CD14-positive monocyte (primary cell): ENCODE results near the gene ITGA11. TPM values are rescaled to one million over a fixed set of nuclear protein-coding genes. Genes with fewer than 3 reads are reported as not detected.

ENCODE experiments used
- DNase-seq, 3 donors: peaks; one replicate each; pipeline ENCODE4 v3.0.0-alpha.2; 2011 to 2022
- H2AFZ ChIP-seq: 2 replicates; pipeline ENCODE4 v1.6.0; 2012; ENCODE audit warnings: mild to moderate bottlenecking, low read depth, low read length, inconsistent platforms; ENCODE audit not compliant: insufficient read depth, poor library complexity, severe bottlenecking
- H3K27ac ChIP-seq, 2 donors: 1 replicate in 1 of 2; 2 replicates in 1 of 2; pipeline ENCODE4 v1.5.1; 2012 to 2013; ENCODE audit warnings: low read length in 2 of 2, control low read depth in 1 of 2, inconsistent platforms in 1 of 2, low read depth in 1 of 2, mild to moderate bottlenecking in 1 of 2
- H3K27me3 ChIP-seq, 2 donors: one replicate each; pipeline versions ENCODE4 v1.6.0 to v1.6.1; 2011 to 2013; ENCODE audit warnings: low read length in 2 of 2; ENCODE audit not compliant: control insufficient read depth in 2 of 2, insufficient read depth in 2 of 2
- H3K36me3 ChIP-seq, 2 donors: replicated peaks in 1 of 2; 1 replicate in 1 of 2; 2 replicates in 1 of 2; pipeline versions ENCODE4 v1.5.1 to v1.6.1; 2012 to 2013; ENCODE audit warnings: low read length in 2 of 2, control low read depth in 1 of 2, inconsistent platforms in 1 of 2, mild to moderate bottlenecking in 1 of 2; ENCODE audit not compliant: insufficient read depth in 2 of 2, control insufficient read depth in 1 of 2
- H3K4me1 ChIP-seq, 2 donors: 1 replicate in 1 of 2; 2 replicates in 1 of 2; pipeline versions ENCODE4 v1.5.1 to v1.6.1; 2012 to 2013; ENCODE audit warnings: low read length in 2 of 2, control low read depth in 1 of 2, inconsistent platforms in 1 of 2, mild to moderate bottlenecking in 1 of 2, moderate library complexity in 1 of 2; ENCODE audit not compliant: insufficient read depth in 2 of 2, control insufficient read depth in 1 of 2
- H3K4me2 ChIP-seq: replicated peaks from 2 replicates; pipeline ENCODE3; 2012; ENCODE audit warnings: low read length, moderate library complexity, mild to moderate bottlenecking; ENCODE audit not compliant: poor library complexity, severe bottlenecking; ENCODE audit errors: extremely low read depth
- H3K4me3 ChIP-seq, 3 experiments: fragments of 200-600 bp in 1 of 3; sonication (generic) in 1 of 3; replicated peaks in 1 of 3; 1 replicate in 2 of 3; 2 replicates in 1 of 3; pipeline ENCODE4 v1.5.1; 2011 to 2013; ENCODE audit warnings: low read length in 3 of 3, mild to moderate bottlenecking in 3 of 3, control low read depth in 2 of 3, low read depth in 2 of 3, inconsistent platforms in 1 of 3, moderate library complexity in 1 of 3
- H3K79me2 ChIP-seq: 2 replicates; pipeline ENCODE4 v1.6.0; 2012; ENCODE audit warnings: mild to moderate bottlenecking, control low read depth, inconsistent platforms, low read length, moderate library complexity; ENCODE audit not compliant: insufficient read depth
- H3K9ac ChIP-seq: 2 replicates; pipeline ENCODE4 v1.6.0; 2017; ENCODE audit warnings: low read length, mild to moderate bottlenecking; ENCODE audit not compliant: insufficient read depth, poor library complexity, severe bottlenecking
- H3K9me3 ChIP-seq, 2 donors: replicated peaks in 1 of 2; 1 replicate in 1 of 2; 2 replicates in 1 of 2; pipeline versions ENCODE4 v1.5.1 to v1.6.1; 2012 to 2013; ENCODE audit warnings: low read length in 2 of 2, control low read depth in 1 of 2; ENCODE audit not compliant: control insufficient read depth in 1 of 2, insufficient read depth in 1 of 2
- H4K20me1 ChIP-seq: 2 replicates; pipeline ENCODE4 v1.6.0; 2012; ENCODE audit warnings: mild to moderate bottlenecking, low read length, control low read depth, moderate library complexity; ENCODE audit not compliant: insufficient read depth
- H3K27ac Mint-ChIP-seq, 7 donors: one replicate each; pipeline ENCODE4 v1.8.0; 2020; ENCODE audit warnings: mild to moderate bottlenecking in 7 of 7, mixed read lengths in 7 of 7, moderate library complexity in 6 of 7, inconsistent platforms in 2 of 7
- H3K27me3 Mint-ChIP-seq, 3 donors: one replicate each; pipeline ENCODE4 v1.8.0; 2021 to 2022; ENCODE audit warnings: low read depth in 3 of 3, mild to moderate bottlenecking in 3 of 3, mixed read lengths in 3 of 3, moderate library complexity in 3 of 3, inconsistent platforms in 1 of 3
- H3K36me3 Mint-ChIP-seq, 2 donors: one replicate each; pipeline ENCODE4 v1.8.0; 2020; ENCODE audit warnings: mixed read lengths in 2 of 2, inconsistent platforms in 1 of 2, mild to moderate bottlenecking in 1 of 2
- H3K4me1 Mint-ChIP-seq: one replicate; pipeline ENCODE4 v1.8.0; 2020; ENCODE audit warnings: mild to moderate bottlenecking, mixed read lengths
- H3K4me3 Mint-ChIP-seq, 2 donors: one replicate each; pipeline ENCODE4 v1.8.0; 2020; ENCODE audit warnings: mild to moderate bottlenecking in 2 of 2, mixed read lengths in 2 of 2, moderate library complexity in 1 of 2
- H3K9me3 Mint-ChIP-seq, 7 donors: one replicate each; pipeline ENCODE4 v1.8.0; 2020 to 2022; ENCODE audit warnings: mixed read lengths in 7 of 7, mild to moderate bottlenecking in 6 of 7, moderate library complexity in 6 of 7, inconsistent platforms in 2 of 7
- CTCF ChIP-seq: fragments of 200-600 bp; IDR thresholded peaks from one replicate; pipeline ENCODE4 v1.8.0; 2022; ENCODE audit warnings: antibody characterized with exemption, mild to moderate bottlenecking
- whole genome bisulfite sequencing: methylation state at CpG from one replicate; pipeline ENCODE4 v1.1.5; 2013; ENCODE audit warnings: missing lambda C conversion rate; ENCODE audit not compliant: insufficient coverage; 5-methylcytosine and 5-hydroxymethylcytosine counted together
- intact Hi-C, 2 donors: fragments of 100-400 bp; cut with micrococcal nuclease; formaldehyde crosslinking; loops; one replicate each; pipeline versions ENCODE4 v1.15.0 to v1.15.1; 2023
- polyA plus RNA-seq, 3 donors: library from polyadenylated mRNA; depleted of rRNA in 1 of 3; unstranded in 2 of 3; stranded (reverse) in 1 of 3; fragments of 300-500 nt in 2 of 3; fragments of >200 nt in 1 of 3; fragmentation: Illumina TruSeq in 2 of 3; gene quantifications; 1 replicate in 2 of 3; 2 replicates in 1 of 3; pipeline ENCODE4 v1.2.3, GENCODE V29; 2012 to 2021

Gene ITGA11
- polyA plus RNA-seq, 3 donors: under 0.01 to 0.01 TPM; not detected in 1

DNA sequence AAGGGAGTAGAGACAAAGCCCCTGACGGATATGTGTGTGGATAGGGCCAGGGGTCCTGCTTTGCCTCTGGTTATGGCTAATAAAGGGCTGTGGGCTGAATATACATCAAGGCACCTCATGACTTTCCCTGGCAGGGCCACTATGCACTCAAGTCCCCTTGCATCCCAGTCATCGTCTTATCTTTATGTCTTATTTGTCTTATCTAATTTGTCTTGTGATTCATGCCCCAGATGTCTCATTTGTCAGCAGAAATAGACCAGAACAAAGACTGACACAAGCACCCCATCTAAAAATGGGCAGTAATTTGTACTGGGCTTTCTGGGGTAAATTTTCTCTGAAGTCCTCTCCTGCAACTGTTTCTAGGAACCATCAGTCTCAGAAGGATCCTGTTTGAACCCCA, 68.6 kb downstream of the ITGA11 start:
- H3K4me3 ChIP-seq: no peak overlapping the region
- no peak for TF ChIP-seq CTCF
- H3K79me2 ChIP-seq: no peaks in the 10 kb centered on the region
- no CpG with 5 or more reads among the region's 2 CpGs for WGBS
- no peaks in the 10 kb centered on the region for H3K27me3 ChIP-seq
- no peaks in the 10 kb centered on the region for H3K4me1 ChIP-seq
- H3K36me3 ChIP-seq: no peaks in the 10 kb centered on the region
- Mint-ChIP-seq H3K27me3 (peaks cover 2 to 5% (median 4%) of the 10 kb centered on the region in 3 donors), H3K36me3 (no peaks in the 10 kb centered on the region), H3K4me1 (peaks cover 8% of the 10 kb centered on the region), H3K4me3 (no peak overlapping the region), H3K27ac (no peak overlapping the region), H3K9me3 (no peaks in the 10 kb centered on the region)
- H3K9me3 ChIP-seq: no peaks in the 10 kb centered on the region
- intact Hi-C loops: no loop called here
- no peak overlapping the region for H3K27ac ChIP-seq
- no peak for DNase-seq
- H2AFZ ChIP-seq: no peak overlapping the region
- no peaks in the 10 kb centered on the region for H4K20me1 ChIP-seq
- H3K9ac ChIP-seq: no peak overlapping the region
- H3K4me2 ChIP-seq: no peak overlapping the region

DNA sequence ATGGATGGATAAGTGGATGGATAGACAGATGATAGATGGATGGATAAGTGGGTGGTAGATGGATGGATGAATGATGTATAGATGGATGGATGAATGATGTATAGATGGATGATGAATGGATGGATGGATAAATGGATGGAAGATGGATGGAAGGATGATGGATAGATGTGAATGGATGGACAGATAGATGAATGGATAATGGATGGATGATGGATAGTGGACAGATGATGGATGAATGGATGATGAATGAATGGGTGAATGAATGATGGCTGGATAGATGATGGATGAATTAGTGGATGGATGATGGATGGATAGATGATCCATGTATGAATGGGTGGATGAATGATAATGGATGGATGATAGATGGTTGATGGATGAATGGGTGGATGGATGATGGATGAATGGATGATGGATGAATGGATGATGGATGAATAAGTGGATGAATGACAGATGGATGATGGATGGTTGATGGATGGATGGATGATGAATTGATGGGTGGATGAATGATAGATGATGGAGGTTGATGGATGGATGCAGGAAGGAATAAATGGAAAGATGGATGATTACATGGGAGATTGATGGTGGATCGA, 69.3 kb downstream of the ITGA11 start:
- H3K36me3 Mint-ChIP-seq: no peaks in the 10 kb centered on the region
- Histone ChIP-seq H3K4me3 (no peak overlapping the region), H3K9me3 (no peaks in the 10 kb centered on the region), H4K20me1 (no peaks in the 10 kb centered on the region), H3K4me1 (no peaks in the 10 kb centered on the region), H3K36me3 (no peaks in the 10 kb centered on the region), H3K27ac (no peak overlapping the region), H3K27me3 (no peaks in the 10 kb centered on the region), H2AFZ (no peak overlapping the region), H3K4me2 (no peak overlapping the region), H3K79me2 (no peaks in the 10 kb centered on the region), H3K9ac (no peak overlapping the region)
- no CpG with 5 or more reads among the region's 1 CpG for WGBS
- H3K9me3 Mint-ChIP-seq: peaks cover 0 to 4% (median 0%) of the 10 kb centered on the region in 7 donors
- H3K27me3 Mint-ChIP-seq: peaks cover 2 to 5% (median 2%) of the 10 kb centered on the region in 3 donors
- H3K4me3 Mint-ChIP-seq: no peak overlapping the region
- DNase-seq: no peak
- intact Hi-C loops: no loop called here
- no peak for TF ChIP-seq CTCF
- H3K27ac Mint-ChIP-seq: no peak overlapping the region
- peaks cover 8% of the 10 kb centered on the region for H3K4me1 Mint-ChIP-seq
